GM21390 (cell line): Measurements from ENCODE around the gene MICU2.
A peak's percentile ranks its signal among the peaks of the same experiment; 100 is the strongest.
"Not testable (repeated sequence)": the region's sequence is repeated elsewhere in the genome, so short reads cannot be mapped to it uniquely, and the experiment has no call there.

Experiments used
- ATAC-seq: cut with Tn5 transposase; IDR thresholded peaks from one replicate; pipeline ENCODE4 v1.9.1; 2021; ENCODE audit not compliant: unreplicated experiment

The MICU2 gene

DNA sequence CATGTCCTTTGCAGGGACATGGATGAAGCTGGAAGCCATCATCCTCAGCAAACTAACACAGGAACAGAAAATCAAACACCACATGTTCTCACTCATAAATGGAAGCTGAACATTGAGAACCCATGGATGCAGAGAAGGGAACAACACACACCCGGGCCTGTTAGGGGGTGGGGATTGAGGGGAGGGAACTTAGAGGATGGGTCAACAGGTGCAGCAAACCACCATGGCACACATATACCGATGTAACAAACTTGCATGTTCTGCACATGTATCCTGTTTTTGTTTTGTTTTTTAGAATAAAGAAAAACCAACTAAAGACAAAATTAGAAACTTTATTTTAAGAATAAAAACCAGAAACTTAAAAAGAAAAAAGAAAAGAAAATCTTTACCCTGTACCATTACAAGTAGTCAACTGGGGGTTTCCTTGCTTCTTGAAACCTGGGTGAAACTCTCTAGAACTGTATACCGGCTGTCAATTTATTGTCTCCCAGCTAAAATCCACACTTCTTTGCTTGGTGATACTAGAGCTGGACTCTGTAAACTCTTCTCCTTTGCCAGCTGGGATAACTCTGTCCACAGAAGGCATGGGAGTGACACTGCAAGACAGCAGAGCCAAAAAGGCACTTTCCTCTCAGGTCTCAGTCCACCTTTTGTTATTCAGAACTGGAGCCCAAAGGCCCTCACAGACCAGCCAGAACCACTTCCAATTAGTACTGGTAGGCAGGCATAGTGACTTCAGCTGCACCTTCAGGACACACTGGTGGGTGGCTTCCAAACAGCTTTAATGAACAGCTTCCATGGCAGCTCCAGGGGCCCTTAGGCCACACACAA lies 9.0 kb downstream of the MICU2 start:
- peak; percentile 66 for ATAC-seq

DNA sequence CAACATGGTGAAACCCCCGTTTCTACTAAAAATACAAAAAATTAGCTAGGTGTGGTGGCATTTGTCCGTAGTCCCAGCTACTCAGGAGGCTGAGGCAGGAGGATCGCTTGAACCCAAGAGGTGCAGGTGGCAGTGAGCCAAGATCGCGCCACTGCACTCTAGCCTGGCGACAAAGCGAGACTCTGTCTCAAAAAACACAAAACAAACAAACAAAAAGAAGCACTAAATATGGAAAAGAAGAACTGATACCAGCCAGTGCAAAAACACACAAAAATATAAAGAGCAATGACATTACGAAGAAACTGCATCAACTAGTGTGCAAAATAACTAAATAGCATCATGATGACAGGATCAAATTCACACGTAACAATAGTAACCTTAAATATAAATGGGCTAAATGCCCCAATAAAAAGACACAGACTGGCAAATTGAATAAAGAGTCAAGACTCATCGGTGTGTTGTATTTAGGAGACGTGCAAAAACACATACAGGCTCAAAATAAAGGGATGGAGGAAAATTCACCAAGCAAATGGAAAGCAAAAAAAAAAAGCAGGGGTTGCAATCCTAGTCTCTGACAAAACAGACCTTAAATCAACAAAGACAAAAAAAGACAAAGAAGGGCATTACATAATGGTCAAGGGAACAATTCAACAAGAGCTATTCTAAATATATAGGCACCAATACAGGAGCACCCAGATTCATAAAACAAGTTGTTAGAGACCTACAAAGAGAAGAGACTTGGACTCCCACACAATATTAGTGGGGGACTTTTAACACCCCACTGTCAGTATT lies 13.1 kb downstream of the MICU2 start:
- ATAC-seq = not testable (repeated sequence)

DNA sequence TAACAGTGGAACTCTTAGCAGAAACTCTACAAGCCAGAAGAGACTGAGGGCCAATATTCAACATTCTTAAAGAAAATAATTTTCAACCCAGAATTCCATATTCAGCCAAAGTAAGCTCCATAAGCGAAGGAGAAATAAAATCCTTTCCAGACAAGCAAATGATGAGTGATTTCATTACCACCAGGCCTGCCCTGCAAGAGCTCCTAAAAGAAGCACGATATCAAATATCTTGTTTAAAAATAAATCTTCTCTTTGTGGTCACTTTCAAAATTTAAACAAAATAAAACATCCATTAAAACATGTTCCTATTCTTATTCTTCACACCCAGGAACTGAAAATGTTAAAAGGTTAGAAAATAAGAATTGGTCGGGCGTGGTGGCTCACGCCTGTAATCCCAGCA lies 13.7 kb downstream of the MICU2 start:
- ATAC-seq = no peak

GRCh38 chr13:21589510-21589909 lies 14.5 kb downstream of the MICU2 start:
- ATAC-seq = not testable (repeated sequence)

DNA sequence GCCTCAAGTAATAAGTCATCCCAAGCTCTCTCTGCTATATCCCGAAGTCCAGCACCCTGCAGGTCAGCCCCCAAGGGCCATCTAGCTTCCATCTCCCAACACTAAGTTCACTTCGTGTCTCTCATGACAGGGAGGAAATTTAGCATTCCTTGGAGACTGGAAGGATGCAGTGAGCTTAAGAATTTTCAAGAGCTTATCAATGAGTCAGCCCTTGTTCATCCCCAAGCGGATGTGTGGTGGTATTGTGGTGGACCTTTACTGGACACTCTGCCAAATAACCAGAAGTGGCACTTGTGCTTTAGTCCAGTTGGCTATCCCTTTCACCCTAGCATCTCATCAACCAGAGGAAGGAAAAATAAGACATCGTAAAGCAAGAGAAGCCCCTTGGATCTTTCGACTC lies 15.6 kb downstream of the MICU2 start:
- not testable (repeated sequence) for ATAC-seq

GRCh38 chr13:21584973-21585592 lies 18.9 kb downstream of the MICU2 start:
- ATAC-seq = no peak

GRCh38 chr13:21583478-21583877 lies 20.5 kb downstream of the MICU2 start:
- no peak for ATAC-seq

DNA sequence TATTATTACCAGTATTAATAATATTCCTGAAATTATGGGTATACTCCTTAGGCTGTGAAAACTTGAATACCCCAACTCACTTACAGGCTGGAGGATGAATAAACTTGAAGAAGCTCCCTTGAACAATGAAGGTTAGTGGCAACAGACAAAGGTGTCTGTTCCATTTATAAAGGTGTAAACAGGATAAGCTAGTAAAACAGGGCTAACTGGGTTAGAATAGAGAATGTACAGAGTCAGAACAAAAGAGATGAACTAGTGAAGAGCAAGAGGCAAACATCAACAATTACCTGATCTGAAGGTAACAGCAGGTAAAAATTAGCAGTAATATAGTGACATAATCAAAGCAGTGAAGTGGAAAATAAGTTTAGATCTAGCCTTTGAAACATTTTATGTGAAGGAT lies 23.2 kb downstream of the MICU2 start:
- no peak for ATAC-seq

DNA sequence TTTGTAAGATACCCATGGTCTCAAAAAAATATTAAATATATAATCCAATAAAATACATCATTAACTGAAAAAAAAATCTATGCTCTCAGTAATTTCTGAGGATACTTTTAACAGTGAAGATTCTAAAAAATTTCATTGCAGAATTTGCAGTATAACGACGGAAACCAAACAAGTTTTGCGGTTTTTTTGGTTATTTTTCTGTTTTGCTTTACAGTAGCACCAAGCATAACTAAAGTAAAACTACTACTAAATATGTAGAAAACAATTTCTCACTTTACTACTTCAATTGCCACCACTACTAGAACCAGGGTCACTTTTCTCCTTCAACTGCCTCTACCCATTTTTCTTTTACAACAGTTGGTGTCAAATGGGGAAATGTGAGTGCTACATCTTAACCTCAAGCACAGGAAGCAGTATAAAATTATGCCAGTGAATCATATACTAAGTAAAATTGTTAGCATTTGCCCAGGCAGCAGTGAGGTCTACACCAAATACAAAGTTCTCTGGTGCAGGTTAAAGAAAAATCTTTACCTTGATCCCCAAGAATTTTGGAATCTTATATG lies 24.1 kb downstream of the MICU2 start:
- peak; percentile 81 for ATAC-seq

- no peak for ATAC-seq
Measured at GRCh38 chr13:21578748-21579147, 25.2 kb downstream of the MICU2 start.

DNA sequence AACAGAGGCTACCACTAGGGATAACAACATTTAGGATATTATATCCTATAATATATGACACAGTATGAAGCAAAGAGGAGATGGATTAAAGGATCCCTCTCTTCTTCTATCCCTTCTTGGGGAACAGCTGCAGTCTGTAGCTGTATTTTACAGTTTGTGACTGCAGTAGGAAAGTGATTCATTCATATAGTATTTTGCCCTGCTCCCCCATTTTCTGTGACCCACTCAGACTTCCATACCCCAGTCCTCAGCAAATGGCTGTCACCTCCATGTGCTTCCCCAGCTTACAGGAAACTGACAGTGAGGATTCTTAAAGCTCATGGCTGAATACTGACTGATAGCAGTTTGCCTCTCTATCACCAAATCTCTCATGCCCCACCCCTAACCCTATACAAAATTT lies 27.5 kb downstream of the MICU2 start:
- no peak for ATAC-seq

- no peak for ATAC-seq
Measured at GRCh38 chr13:21573920-21574712, 29.9 kb downstream of the MICU2 start.

DNA sequence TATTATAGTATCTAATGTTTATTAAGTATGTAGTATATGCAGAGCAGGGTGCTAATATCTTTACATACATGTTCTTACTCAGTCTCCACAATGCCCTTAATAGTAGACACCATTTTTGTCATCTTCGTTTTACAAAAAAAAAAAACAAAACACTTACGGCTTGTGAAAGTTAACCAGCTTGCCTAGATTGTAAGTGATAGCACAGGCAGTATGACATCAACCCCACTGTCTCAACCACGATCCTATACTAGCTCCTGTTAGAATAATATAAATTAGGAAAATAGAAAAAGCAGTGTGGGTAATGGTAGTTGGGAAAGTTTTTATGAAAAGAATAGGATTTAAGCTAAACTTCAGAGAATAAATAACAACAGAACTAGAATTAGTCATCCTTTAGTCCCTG lies 34.3 kb downstream of the MICU2 start:
- no peak for ATAC-seq

GRCh38 chr13:21568854-21569253 lies 35.1 kb downstream of the MICU2 start:
- ATAC-seq = no peak

- ATAC-seq = no peak
Measured at GRCh38 chr13:21567714-21568113, 36.3 kb downstream of the MICU2 start.

DNA sequence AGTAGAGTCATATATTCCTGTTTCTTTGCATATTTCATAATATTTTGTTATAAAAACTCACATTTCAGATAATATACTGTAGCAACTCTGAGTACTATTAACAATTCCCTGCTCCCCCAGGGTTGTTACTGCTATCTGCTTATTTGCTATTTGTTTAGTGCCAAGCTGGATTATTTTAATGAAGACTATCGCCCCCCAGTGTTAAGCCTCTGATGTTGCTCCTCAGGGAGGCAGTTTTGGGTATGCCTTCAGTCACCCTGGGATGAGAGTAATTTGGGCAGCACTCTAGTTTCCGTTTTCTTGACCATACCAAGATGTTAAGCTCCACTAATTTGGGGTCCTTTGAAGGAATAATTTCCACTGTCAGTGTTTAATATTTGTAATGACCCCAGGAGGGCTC lies 46.0 kb downstream of the MICU2 start:
- no peak for ATAC-seq

GRCh38 chr13:21556051-21556450 lies 47.9 kb downstream of the MICU2 start:
- no peak for ATAC-seq

GRCh38 chr13:21553261-21553660 lies 50.7 kb downstream of the MICU2 start:
- not testable (repeated sequence) for ATAC-seq

DNA sequence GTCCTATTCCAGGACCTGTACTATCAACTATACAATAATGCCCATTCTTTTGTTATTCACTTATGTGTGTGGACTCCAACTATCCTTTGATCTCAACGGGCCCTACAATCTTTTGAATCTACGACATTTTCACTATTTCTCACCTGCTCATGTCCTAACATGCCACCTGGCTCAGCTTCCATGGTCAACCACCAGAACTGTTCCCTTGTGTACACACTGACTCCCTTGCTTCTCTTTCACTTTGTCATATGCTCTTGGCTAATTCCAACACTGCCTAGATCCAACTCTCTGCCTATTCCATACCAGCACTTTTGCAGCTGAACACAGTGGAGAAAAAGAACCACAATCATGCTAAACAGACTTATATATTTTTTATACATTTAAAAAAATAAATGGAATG lies 53.1 kb downstream of the MICU2 start:
- ATAC-seq = no peak

- ATAC-seq = no peak
Measured at GRCh38 chr13:21549633-21550032, 54.3 kb downstream of the MICU2 start.

DNA sequence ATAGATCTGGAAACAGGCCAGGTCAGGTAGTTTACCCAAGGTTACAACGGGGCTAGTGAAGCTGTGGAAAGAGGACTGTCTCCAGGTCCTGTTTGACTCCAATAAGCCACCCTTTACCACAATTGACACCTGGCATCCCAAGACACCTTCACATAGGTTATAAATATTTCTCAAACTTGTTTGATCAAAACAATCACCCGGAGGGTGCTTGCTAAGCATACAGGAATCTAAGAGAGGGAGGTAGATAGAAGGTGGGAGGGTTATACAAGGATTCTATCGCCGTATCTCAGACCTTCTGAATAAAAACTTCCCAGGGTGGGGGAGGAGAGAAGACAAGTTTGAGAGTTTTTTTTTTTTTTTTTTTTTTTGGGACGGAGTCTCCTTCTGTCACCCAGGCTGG lies 55.4 kb downstream of the MICU2 start:
- no peak for ATAC-seq
